ENCODE results near the gene CX3CR1.

- TF ChIP-seq BHLHE40 (IDR thresholded peaks at IDR 0.05; ENCODE audit: borderline replicate concordance) (no peak), FOXM1 (IDR thresholded peaks at IDR 0.05; ENCODE audit: borderline replicate concordance) (no peak)
Observed at GRCh38 chr3:39280571-39280970, 735 bp upstream of the CX3CR1 start.
